Measurements from ENCODE around the gene CLIC2.

CLIC2 gene

DNA sequence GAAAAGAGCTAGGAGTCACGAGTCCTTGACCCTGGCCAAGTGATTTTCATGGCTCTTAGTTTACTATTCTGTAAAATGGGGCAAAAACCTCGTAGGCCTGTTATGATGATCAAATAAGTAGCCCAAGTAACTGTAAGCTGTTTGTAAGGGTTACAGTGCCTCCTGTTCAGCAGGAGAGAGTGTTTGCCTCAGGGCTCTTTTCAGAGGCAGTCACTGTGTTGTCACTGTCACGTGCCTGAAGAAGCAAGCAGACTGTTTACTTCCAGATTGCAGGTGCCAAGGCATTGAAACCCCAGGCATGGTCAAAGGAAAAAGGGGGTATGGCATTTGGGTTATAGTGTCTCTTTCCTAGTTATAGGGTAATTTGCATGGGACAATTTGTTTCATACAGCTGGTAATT is 74.7 kb downstream of the CLIC2 start:
- Histone ChIP-seq H3K36me3 (ENCODE audit: control insufficient read depth, insufficient read depth, low read length, severe bottlenecking) (no peaks in the 10 kb centered on the region), H3K4me3 (ENCODE audit: low read length) (no peak overlapping the region), H3K27me3 (replicated peaks; ENCODE audit: control insufficient read depth, insufficient read depth, low read length) (no peaks in the 10 kb centered on the region), H3K9ac (ENCODE audit: low read length) (no peak overlapping the region), H3K4me1 (ENCODE audit: control insufficient read depth, insufficient read depth, low read length) (no peaks in the 10 kb centered on the region), H3K9me3 (ENCODE audit: control insufficient read depth, low read length) (no peaks in the 10 kb centered on the region)
- DNase-seq (ENCODE audit: low read depth) = no peak

DNA sequence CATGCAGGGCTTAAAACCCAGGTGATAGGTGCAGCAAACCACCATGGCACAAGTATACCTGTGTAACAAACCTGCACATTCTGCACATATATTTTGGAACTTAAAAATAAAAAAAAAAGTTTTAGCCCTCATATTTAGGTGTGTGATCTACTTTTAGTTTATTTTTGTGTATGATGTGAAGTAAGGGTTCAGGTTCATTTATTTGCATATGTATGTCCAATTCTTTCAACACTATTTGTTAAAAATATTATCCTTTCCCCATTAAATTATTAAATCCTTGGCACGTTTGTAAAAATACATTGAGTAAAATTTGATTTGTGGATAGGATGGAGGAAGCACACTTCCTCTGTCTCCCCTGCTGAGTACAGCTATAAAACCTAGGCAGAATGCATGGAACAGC is 83.0 kb downstream of the CLIC2 start:
- no peak for DNase-seq (ENCODE audit: low read depth)
- no peaks in the 10 kb centered on the region for H3K36me3 ChIP-seq (ENCODE audit: control insufficient read depth, insufficient read depth, low read length, severe bottlenecking)
- peaks cover 4% of the 10 kb centered on the region for H3K9me3 ChIP-seq (ENCODE audit: control insufficient read depth, low read length)
- H3K4me3 ChIP-seq (ENCODE audit: low read length) = no peak overlapping the region
- H3K4me1 ChIP-seq (ENCODE audit: control insufficient read depth, insufficient read depth, low read length) = no peaks in the 10 kb centered on the region
- H3K27me3 ChIP-seq (replicated peaks; ENCODE audit: control insufficient read depth, insufficient read depth, low read length) = no peaks in the 10 kb centered on the region
- no peak overlapping the region for H3K9ac ChIP-seq (ENCODE audit: low read length)

DNA sequence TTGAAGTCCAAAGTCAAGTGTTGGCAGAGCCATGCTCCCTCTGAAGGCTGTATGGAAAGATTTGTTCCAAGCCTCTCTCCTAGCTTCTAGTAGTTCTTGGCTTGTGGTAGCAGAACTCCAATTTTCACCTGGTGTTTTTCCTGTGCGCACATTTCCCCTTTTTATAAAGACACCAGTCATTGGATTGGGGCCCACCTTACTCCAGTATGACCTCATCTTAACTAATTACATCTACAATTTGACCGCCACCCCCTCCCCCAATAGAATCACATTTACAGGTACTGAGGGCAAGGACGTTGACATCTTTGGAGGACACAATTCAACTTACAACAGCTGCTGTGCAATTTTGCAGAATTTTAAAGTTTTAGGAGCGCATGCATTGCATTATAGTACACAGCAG is 86.9 kb downstream of the CLIC2 start:
- no peaks in the 10 kb centered on the region for H3K4me1 ChIP-seq (ENCODE audit: control insufficient read depth, insufficient read depth, low read length)
- H3K36me3 ChIP-seq (ENCODE audit: control insufficient read depth, insufficient read depth, low read length, severe bottlenecking) = no peaks in the 10 kb centered on the region
- H3K9ac ChIP-seq (ENCODE audit: low read length) = no peak overlapping the region
- no peak for DNase-seq (ENCODE audit: low read depth)
- H3K9me3 ChIP-seq (ENCODE audit: control insufficient read depth, low read length) = peaks cover 4% of the 10 kb centered on the region
- H3K27me3 ChIP-seq (replicated peaks; ENCODE audit: control insufficient read depth, insufficient read depth, low read length) = no peaks in the 10 kb centered on the region
- no peak overlapping the region for H3K4me3 ChIP-seq (ENCODE audit: low read length)

DNA sequence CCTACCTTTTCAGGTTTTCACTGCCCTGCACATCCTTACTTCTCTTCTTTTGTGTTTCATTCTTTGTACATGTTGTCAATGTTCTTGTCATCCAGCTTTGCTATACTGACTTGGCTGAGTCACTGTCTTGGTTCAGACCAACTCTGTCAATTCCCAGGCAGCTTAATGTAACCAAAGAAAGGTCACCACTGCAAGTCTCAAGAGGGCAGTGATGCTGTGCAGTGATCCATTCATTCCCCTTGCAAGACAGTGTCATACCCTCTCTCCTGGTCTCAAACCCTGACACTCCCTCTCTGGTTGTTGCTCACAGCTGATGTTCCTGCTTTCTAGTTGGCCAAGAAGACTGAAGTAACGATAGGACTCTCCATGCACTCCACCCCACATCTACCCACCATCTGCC is 87.7 kb downstream of the CLIC2 start:
- Histone ChIP-seq H3K27me3 (replicated peaks; ENCODE audit: control insufficient read depth, insufficient read depth, low read length) (no peaks in the 10 kb centered on the region), H3K4me1 (ENCODE audit: control insufficient read depth, insufficient read depth, low read length) (no peaks in the 10 kb centered on the region), H3K9ac (ENCODE audit: low read length) (no peak overlapping the region), H3K36me3 (ENCODE audit: control insufficient read depth, insufficient read depth, low read length, severe bottlenecking) (no peaks in the 10 kb centered on the region), H3K9me3 (ENCODE audit: control insufficient read depth, low read length) (peaks cover 2% of the 10 kb centered on the region), H3K4me3 (ENCODE audit: low read length) (no peak overlapping the region)
- DNase-seq (ENCODE audit: low read depth) = no peak

DNA sequence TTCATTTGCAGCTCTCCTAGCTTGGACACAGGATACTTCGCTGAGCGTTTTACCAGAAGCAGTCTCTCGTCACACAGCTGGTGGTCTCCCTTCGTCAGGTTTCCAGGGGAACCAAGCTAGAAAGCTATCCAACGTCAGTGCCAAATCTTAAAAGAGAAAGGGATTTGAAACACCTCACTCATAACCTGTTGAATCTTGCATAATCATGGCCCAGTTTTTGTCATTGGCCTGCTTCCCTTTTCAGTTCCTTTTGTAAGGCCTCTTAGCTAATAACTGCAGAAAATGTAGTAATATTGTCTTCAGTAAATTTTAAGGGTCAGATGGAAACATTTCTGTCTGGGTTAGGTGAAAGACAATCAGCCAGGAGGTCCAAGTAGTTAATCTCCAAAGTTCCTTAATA is 92.1 kb downstream of the CLIC2 start:
- peaks cover 26% of the 10 kb centered on the region for H3K36me3 ChIP-seq (ENCODE audit: control insufficient read depth, insufficient read depth, low read length, severe bottlenecking)
- no peak overlapping the region for H3K4me3 ChIP-seq (ENCODE audit: low read length)
- no peaks in the 10 kb centered on the region for H3K4me1 ChIP-seq (ENCODE audit: control insufficient read depth, insufficient read depth, low read length)
- no peaks in the 10 kb centered on the region for H3K27me3 ChIP-seq (replicated peaks; ENCODE audit: control insufficient read depth, insufficient read depth, low read length)
- DNase-seq (ENCODE audit: low read depth) = no peak
- H3K9ac ChIP-seq (ENCODE audit: low read length) = no peak overlapping the region
- no peaks in the 10 kb centered on the region for H3K9me3 ChIP-seq (ENCODE audit: control insufficient read depth, low read length)

DNA sequence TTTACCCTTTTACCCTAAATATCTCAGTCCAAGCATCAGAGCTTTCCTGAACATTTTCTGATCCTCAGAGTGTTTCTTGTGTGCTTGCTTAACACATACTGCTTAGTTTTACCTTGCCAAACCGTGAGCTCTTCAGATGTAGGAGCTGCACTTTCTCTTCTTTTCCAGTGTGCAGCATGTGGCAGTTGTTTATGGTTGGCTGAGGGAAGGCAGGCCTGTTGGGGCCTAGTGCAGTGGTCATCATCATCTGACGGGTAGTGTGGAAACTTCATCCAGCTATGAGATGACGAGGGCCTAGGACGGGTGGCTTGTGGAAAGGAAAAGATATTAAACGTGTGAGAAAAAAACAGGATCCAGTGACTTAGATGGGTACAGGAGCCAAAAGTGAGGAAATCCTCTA is 96.7 kb downstream of the CLIC2 start:
- DNase-seq (ENCODE audit: low read depth) = no peak
- H3K4me3 ChIP-seq (ENCODE audit: low read length) = no peak overlapping the region
- H3K9ac ChIP-seq (ENCODE audit: low read length) = no peak overlapping the region
- H3K9me3 ChIP-seq (ENCODE audit: control insufficient read depth, low read length) = no peaks in the 10 kb centered on the region
- no peaks in the 10 kb centered on the region for H3K27me3 ChIP-seq (replicated peaks; ENCODE audit: control insufficient read depth, insufficient read depth, low read length)
- H3K4me1 ChIP-seq (ENCODE audit: control insufficient read depth, insufficient read depth, low read length) = no peaks in the 10 kb centered on the region
- peaks cover 37% of the 10 kb centered on the region for H3K36me3 ChIP-seq (ENCODE audit: control insufficient read depth, insufficient read depth, low read length, severe bottlenecking)

DNA sequence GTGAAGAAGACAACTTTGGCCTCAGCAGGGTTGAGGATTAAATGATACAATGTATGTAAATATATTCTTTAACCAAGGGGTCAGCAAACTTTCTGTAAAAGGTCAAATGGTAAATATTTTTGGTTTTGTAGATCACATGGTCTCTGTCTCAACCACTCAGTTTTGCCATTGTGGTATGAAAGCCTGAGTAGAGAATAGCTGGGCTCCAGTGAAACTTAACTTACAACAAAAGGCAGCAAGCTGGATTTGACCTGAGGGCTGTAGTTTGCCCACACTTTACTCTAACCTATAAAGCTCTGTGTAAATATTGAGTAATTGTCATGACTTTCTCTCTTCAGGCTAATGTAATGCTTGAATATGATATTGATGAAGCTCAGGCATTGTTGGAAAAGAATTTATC is 98.5 kb downstream of the CLIC2 start:
- no peak overlapping the region for H3K9ac ChIP-seq (ENCODE audit: low read length)
- peaks cover 38% of the 10 kb centered on the region for H3K36me3 ChIP-seq (ENCODE audit: control insufficient read depth, insufficient read depth, low read length, severe bottlenecking)
- H3K4me3 ChIP-seq (ENCODE audit: low read length) = no peak overlapping the region
- H3K9me3 ChIP-seq (ENCODE audit: control insufficient read depth, low read length) = no peaks in the 10 kb centered on the region
- no peaks in the 10 kb centered on the region for H3K27me3 ChIP-seq (replicated peaks; ENCODE audit: control insufficient read depth, insufficient read depth, low read length)
- no peak for DNase-seq (ENCODE audit: low read depth)
- no peaks in the 10 kb centered on the region for H3K4me1 ChIP-seq (ENCODE audit: control insufficient read depth, insufficient read depth, low read length)

DNA sequence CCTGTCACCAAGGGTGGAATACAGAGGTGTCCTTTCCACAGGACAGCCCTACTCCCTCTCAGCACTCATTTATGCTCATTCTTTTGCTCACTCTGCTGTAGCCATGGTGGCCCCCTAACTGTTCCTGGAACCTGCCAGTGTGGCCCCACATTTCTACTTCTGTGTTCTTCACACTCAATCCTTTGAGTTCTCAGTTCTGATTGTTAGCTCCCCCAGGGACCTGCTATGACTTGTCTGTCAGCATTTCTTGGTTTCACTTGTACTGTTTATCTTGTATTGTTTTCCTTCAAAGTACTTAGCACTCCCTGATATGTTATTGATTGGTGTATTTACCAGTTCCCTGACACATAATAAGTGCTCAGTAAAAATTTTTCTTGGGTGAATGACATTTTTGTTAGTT is 103.3 kb downstream of the CLIC2 start:
- Histone ChIP-seq H3K4me3 (ENCODE audit: low read length) (no peak overlapping the region), H3K27me3 (replicated peaks; ENCODE audit: control insufficient read depth, insufficient read depth, low read length) (no peaks in the 10 kb centered on the region), H3K4me1 (ENCODE audit: control insufficient read depth, insufficient read depth, low read length) (no peaks in the 10 kb centered on the region), H3K9ac (ENCODE audit: low read length) (no peak overlapping the region), H3K36me3 (ENCODE audit: control insufficient read depth, insufficient read depth, low read length, severe bottlenecking) (peaks cover 28% of the 10 kb centered on the region), H3K9me3 (ENCODE audit: control insufficient read depth, low read length) (no peaks in the 10 kb centered on the region)
- no peak for DNase-seq (ENCODE audit: low read depth)
